GM21619 (cell line): ENCODE results near the gene ZC3H18.
"Not testable (repeated sequence)": the region's sequence is repeated elsewhere in the genome, so short reads cannot be mapped to it uniquely, and the experiment has no call there.

ENCODE experiments used
- ATAC-seq: cut with Tn5 transposase; IDR thresholded peaks from one replicate; pipeline ENCODE4 v1.9.1; 2021; ENCODE audit not compliant: unreplicated experiment

The ZC3H18 gene

GRCh38 chr16:88600539-88600896, 30.3 kb downstream of the ZC3H18 start:
- ATAC-seq, result no peak

- ATAC-seq, result no peak
These were observed 31.3 kb downstream of the ZC3H18 start for GRCh38 chr16:88601313-88602036.

DNA sequence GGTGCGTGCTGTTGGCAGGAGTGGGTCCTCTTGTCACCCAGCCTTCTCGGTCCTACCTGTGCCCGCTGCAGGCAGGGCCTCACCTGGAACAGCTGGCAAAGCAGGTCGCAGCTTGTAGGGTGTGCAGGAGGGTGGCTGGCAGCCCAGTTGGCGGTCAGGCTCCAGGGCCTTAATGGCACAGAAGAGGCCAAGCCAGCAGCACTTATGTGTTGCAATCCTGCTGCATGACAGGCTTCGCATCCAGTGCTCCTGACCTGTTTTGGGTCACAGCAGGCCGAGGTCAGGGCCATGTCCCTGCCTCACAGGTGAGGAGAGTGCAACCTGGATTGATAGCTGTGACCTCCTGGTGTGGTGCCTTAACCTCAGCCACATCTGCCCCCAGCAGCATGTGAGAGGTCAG, 31.9 kb downstream of the ZC3H18 start:
- ATAC-seq, result no peak

DNA sequence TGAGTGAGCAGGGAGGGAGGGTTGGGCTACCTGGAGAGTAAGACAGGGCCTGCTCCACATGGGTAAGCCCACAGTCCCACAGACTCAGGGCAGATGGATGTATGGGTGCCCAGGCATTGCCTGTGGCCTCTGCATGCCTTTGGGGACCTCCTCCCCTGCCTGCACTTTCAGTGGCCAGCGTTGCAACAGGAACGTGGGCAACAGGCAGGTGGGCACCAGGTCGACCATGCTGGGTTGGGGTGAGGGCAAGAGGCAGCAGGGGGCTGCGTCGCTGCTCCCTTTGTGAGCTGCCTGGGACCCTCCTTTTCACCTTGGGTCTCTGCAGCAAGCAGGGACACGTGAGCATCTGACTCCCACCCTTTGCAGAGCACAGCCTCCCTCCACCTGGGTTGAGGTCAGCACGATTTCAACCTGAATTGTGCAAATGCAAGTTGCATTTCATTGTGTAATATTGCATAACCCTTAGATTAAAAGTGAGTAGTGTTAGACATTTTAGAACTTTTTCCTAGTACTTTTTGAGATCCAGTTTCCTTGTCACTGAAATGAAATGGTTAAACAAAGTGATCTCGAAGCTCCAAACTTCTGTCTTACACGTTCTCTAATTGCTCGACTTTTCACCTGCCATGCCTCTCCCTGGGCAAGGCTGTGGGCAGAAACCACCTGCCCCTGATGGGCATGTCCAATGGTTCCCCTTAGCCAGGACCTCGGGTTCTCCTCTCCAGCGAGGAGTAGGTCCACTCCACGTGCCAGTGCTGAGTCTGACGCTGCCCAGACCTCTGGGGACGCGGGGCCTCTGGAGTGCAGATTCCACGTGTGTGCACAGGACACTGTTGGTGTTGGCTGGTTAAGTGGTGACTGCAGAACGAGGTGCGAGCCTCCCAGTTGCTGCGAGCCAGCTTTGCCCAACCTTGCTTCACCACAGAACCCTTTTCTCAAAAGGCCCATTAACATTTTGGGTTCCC, 35.3 kb downstream of the ZC3H18 start:
- ATAC-seq, result no peak

DNA sequence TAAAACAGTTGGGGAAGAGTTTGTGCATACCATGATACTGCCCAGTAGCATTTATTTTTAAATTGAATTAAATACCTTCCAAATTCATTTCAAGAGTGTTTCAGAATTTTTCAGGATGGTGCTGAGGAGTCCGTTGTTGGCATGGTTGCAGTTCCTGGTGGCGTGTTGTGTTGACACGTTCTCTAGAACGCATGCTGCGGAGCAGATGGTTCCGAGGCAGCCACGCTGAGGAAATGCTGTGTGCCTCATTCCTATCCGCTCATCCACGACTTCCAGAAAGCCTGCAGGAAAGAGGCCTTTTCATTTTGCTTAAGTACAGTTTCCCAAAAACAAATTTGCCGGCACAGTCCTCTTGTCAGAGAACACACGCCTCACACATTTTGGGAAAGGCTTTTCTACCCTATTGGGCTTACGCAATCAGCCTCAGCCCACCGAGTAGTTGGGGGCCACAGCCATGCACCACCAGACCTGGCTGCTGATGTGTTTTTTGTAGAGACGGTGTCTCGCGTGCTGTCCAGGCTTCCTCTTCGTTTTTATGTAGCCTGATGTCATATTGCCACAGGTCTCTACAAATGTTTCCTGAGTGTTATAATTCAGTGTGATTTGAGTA, 36.0 kb downstream of the ZC3H18 start:
- no peak for ATAC-seq

DNA sequence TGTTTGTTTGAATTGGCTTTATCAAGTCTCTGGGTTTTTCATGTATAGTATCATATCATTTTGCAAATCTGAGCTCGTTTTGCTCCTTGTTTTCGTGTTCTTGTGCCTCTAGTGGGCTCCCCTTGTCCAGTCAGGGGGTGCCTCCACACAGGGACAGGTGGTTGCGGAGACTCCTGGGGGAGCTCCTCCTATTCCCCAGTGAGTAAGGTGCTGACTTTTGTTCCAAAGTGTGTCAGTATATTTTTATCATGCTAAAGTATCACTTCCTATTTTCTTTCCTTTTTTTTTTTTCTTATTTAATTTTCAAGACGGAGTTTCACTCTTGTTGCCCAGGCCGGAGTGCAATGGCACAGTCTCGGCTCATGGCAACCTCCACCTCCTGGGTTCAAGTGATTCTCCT, 37.9 kb downstream of the ZC3H18 start:
- ATAC-seq, result no peak

GRCh38 chr16:88609426-88609825, 39.2 kb downstream of the ZC3H18 start:
- not testable (repeated sequence) for ATAC-seq

DNA sequence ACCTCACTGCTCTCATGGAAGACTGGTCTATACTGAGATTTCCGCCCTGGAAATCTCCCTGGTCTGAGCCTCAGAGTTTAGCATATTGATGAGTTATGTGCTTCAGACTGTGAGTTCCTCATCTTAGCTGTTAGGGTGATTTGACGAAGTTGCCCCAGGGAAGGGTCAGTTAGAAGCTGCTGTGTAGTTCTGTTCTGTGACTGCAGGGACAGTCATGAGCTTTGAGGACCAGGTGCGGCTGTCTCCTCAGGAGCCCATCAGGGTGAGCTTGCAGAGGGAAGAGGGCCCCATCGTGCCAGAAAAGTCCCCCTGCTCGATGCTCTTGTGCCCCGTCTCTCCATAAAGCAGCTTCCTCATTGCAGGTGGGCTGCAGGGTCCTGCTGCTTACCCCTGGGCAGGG, 39.9 kb downstream of the ZC3H18 start:
- no peak for ATAC-seq

DNA sequence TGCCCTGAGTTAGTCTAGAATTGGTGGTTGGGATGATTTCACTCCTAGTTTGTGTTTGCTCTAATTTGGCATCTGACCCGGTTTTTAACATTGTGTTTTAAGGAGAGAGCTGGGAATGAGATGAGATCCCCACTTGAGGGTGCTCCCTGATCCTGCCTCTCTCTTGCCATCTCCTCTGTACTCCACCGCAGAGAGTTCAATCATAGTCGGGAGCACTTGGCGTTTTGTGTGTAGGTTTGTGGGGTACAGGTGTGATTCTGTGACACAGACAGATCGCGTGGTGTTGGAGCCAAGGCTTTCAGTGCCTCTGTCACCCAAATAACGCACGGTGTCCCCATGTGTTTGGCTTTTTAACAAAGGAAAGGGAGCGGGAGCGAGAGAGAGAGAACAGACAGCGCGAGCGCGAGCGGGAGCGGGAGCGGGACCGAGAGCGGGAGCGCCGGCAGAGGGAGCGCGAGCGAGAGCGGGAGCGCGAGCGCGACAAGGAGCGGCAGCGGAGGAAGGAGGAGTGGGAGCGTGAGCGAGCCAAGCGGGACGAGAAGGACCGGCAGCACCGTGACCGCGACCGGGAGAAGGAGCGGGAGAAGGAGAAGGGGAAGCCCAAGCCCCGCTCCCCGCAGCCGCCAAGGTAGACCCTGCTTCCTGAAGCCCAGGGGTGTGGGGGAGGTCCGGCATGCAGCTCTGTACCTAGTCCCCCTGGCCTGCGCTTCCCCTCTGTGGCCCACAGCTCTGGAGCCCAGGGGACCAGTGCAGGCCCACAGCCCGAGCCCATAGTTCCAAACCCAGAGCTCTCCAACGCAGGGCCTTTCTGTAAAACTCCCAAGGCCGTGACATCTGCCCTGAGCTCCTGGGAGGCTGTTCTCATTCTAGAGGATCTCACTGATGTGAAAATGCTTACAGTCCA, 41.0 kb downstream of the ZC3H18 start:
- no peak for ATAC-seq

- no peak for ATAC-seq
These were observed 43.1 kb downstream of the ZC3H18 start for GRCh38 chr16:88613293-88613692.

DNA sequence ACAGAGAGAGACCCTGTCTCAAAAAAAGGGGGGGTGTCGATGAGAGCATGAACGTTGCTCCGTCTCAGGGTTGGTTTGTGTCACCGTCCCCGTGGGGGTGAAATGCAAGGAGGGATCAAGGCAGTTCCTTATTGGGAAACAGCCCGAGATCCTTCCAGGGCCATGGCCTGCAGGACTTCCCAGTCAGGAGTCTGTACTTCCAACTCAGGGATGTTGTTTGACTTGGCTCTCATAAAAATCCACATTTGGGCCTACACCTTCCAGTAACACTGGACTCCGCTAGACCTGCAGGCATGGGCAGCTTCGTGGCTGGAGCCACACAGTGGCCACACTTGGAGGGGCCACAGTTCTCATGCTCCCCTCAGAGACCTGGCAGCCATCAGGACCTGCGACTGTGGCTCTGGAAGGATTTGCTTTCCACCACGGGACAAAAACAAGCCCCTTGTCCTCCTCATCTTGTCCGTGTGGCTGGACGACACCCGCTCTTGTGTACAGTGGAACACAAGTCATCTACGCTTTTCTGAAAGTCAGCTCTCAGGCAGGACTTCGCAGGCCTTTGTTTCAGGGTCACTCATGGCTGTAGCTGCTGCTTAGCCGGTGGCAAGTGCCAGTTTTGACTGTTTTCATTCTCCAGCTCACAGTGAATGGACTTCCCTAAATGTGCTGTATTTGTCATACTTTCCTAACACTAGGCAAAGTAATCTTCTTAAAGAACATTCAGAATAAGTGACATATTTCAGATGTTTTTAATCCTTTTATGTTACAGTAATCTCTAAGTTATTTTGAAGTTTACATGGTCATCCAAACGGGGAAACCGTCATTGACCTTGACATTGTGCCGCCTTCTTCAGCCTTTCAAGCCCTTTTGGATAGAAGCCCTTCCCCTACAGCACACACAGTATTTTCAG, 44.0 kb downstream of the ZC3H18 start:
- ATAC-seq, result no peak

- no peak for ATAC-seq
These were observed 44.8 kb downstream of the ZC3H18 start for GRCh38 chr16:88614818-88615580.

DNA sequence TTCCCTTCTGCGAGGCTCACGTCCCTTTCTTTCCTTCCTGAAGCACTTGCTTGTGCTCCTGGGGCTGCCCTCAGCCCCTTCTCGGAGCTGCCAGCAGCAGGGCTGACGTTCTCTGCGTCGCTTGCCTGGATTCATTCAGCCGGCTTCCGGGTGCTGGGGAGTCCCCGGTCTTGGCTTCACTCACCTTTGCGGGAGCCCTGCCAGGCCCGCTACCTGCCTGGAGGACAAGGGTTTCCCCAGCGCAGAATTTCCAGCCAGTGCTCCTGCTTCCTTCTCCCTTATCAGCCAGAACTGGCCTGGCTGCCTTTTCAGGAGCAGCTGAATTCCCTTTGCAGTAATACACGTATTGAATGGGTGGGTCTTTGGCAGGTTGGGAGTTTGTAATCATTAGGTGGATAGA, 46.1 kb downstream of the ZC3H18 start:
- ATAC-seq, result no peak

- no peak for ATAC-seq
These were observed 46.5 kb downstream of the ZC3H18 start for GRCh38 chr16:88616736-88617135.

- ATAC-seq, result no peak
These were observed 47.2 kb downstream of the ZC3H18 start for GRCh38 chr16:88617268-88618031.

DNA sequence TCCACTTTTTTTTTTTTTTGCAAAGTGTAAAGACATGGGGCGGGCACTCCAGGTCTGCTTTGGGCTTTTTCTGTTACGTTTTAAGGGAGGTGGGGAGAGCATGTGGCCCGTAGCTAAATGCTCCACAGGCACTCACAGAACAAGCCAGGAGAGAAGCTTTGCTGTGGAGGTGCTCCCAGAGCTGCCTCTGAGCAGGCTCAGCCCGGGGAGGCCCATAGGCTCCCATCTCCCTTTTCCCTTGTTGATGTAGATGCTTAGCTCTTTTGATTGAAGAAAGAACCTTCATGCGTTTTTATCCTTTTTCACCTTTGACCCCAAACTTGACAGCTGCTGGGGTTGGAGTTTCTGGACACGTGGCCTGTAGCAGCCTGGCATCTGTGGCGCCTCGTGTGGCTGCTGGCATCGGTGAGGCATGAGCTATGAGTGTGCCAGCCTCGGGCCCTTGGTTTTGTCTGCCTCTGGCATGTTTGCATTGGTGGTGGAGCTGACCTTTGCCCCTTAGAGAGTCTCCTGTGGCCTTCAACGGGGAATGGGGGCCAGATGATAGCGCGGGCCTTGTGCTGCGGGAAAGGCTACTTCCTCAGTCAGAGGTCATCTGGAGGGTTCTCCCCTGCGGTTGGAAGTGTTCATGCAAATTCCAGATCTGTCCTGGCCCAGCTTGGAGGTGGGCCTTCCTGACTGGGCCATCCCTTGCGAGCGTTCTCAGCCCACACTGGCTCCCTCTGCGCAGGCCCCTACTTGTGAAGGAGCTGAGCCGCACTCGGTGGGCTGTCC, 48.2 kb downstream of the ZC3H18 start:
- no peak for ATAC-seq

DNA sequence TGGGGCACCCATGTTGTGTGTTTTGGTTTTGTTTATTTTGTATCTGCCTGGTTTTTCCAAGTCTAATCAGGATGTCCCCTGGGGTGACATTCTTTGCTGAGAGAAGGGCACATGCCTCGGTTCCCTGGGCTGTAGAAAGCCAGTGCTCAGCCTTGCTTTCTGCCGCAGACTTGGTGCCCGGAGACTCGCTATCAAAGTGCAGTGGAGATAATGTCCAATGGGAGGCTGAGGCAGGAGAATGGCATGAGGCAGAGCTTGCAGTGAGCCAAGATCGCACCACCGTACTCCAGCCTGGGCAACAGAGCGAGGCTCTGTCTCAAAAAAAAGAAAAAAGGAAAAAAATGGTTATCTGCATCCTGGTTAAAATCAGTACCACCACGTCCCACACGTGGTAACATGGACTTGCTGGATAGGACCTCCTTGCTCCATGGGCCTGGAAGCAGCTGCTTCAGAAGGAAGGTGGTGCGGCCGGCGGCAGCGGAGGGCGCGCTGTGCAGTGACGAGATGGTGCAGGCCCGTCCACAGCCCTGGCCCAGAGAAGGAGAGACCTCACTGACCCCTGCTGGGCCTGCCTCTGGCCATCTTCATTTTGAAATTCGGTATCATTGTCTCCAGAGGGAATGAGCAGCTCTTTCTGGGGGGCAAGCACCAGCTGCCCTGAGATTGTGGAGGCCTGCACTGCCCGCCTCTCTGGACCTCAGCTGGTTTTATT, 48.9 kb downstream of the ZC3H18 start:
- no peak for ATAC-seq
